AG09319 (cell line): ENCODE results near the gene DIRAS2.

ENCODE experiments used
- DNase-seq: peaks from one replicate; pipeline ENCODE4 v3.0.0-alpha.2; 2010; ENCODE audit warnings: low read depth; ENCODE audit errors: extremely low read depth
- CTCF ChIP-seq: IDR thresholded peaks from 2 replicates; pipeline ENCODE4 v1.5.1; 2011; ENCODE audit warnings: low read depth, mild to moderate bottlenecking, inconsistent platforms, low read length, moderate library complexity

The DIRAS2 gene

GRCh38 chr9:90642570-90643539, at the start of gene DIRAS2:
TSS of gene DIRAS2 (minus strand) at chr9:90642824. CDS start at chr9:90613827, 28,997 bp downstream.
- peak; percentile 21 for TF ChIP-seq CTCF
- no peak for DNase-seq

DNA sequence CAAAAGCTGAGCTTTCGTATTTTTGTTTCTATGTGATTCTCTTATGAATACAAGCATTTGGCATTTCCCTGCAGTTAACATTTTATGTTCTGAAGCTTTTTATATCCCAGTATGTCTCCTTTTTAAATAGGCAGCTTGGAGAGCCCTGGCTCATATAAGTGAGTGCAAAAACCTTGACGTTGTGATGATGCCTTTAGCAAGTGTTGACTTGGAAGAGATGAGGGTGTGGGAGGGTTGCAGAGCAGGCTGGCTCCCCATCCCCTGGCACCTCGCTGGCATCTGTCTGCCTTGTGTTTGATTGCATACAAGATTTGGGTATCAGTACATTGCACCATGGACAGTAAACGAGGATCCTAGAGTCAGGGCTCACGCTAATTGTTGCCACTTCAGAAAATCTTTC, 42.1 kb upstream of the DIRAS2 start:
- no peak for TF ChIP-seq CTCF
- DNase-seq = no peak

- TF ChIP-seq CTCF = no peak
- DNase-seq = no peak
Measured at GRCh38 chr9:90684106-90684505, 41.5 kb upstream of the DIRAS2 start.

DNA sequence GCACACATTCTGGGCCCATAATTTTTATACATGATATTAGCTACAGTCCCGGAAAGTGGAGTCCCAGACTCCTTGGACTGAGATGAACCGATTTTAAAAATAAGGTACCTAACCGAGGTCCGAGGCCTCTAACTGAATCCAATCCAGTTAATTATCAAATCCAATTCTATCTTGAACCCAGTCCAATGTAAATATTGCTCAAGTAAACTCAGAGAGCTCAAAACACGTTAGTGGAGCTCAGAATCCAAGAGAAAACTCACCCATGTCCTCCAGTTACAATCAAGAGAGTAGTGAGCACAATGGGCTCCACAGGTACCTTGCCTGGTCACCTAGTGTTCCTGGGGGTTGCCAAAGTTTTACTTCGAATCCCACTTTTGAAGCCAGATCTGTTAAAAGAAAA, 37.9 kb upstream of the DIRAS2 start:
- no peak for DNase-seq
- no peak for TF ChIP-seq CTCF

DNA sequence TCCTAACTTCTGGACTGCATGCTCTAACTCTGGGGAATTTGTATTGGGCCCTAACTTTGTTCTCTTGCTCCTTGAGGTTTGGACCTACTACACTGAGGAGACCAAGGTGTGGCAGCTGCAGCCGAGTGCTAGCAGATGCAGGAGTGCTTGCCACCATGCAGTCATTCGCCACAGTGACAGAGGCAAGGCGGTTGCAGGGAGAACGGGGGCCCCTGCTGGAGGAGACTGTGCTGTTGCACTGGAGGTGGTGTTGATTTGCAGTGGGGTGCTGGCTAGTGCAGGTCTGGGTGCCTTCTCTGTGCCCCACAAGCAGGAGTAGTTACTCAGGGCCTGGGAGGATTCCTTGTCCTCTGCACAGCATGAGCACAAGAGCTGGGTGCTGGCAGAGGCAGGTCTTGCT, 22.4 kb upstream of the DIRAS2 start:
- no peak for TF ChIP-seq CTCF
- no peak for DNase-seq

DNA sequence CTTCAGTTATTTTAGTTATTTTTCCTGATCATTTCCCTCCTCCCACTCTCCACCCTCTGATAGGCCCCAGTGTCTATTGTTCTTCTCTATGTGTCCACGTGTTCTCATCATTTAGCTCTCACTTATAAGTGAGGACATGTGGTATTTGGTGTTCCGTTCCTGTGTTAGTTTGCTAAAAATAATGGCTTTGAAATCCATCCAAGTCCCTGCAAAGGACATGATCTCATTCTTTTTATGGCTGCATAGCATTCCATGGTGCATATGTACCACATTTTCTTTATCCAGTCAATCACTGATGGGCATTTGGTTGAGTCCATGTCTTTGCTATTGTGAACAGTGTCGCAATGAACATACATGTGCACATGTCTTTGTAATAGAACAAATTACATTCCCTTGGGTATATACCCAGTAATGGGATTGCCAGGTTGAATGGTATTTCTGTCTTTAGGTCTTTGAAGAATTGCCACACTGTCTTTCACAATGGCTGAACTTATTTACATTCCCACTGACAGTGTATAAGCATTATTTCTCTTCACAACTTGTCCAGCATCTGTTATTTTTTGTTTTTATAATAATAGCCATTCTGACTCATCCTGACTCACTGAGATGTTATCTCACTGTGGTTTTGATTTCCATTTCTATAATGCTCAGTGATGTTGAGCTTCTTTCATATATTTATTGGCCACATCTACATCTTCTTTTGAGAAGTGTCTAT, 17.2 kb upstream of the DIRAS2 start:
- DNase-seq = no peak
- no peak for TF ChIP-seq CTCF

DNA sequence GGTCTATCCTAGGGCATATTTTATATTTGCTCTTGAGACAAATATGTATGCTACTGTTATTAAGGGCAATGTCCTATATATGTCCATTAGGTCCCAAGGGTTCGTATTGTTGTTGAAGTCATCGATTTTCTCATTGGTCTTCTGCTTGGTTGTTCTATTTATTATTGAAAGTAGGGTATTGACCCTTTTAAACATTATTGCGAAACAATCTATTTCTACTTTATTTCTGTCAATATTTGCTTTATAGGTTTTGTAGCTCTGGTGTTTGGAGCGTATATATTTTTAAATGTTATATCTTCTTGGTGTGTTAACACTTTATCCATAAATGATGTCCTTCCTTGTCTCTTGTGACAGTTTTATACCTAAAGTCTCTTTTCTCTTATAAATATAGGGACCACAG, 16.2 kb upstream of the DIRAS2 start:
- TF ChIP-seq CTCF = no peak
- no peak for DNase-seq
